NK-92 (cell line): ENCODE data around the gene ASB13.
"Not testable (repeated sequence)": the region's sequence is repeated elsewhere in the genome, so short reads cannot be mapped to it uniquely, and the experiment has no call there.

Experiments
- DNase-seq: peaks from one replicate; lab custom pipeline; 2025; ENCODE audit not compliant: unreplicated experiment; lab: John Stamatoyannopoulos, UW

The ASB13 gene

GRCh38 chr10:5608608-5609220 is 57.7 kb downstream of the ASB13 start:
- DNase-seq = no peak

DNA sequence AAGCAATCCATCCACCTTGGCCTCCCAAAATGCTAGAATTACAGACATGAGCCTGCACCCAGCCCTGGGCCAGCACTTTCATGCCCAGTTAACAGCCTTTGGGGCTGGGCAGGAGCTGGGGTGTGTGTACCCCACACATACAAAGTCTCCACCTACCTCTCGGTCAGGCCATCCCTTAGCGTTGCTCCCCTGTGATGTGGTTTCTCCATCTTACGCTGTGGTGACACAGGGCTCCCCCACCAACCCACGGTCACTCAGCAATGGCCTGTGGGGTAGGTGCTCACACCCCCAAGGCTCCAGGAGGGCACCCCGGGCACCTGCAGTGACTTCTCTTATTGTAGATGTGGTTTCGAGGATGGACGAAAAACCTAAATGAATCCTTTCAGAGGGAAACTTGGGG is 58.8 kb downstream of the ASB13 start:
- DNase-seq = no peak

GRCh38 chr10:5606864-5607263 is 59.5 kb downstream of the ASB13 start:
- no peak for DNase-seq

DNA sequence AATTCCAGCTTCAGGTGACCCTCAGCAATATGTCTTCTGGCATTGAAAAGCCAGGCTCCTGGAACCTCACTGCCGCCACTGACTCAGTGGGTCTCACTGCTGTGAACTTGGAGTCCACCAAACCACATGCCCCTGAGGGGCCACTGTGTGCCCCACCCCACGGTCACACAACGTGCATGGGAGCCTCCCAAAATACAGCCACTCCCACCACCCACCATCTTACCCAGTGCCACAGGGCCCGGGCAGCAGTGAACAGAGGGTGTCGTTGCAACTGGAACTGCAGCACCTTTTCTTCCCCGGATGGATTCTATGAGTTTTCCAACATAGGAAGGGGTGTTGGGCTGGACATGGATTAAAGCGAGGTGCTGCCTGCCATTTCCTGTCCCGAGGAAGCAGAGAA is 60.1 kb downstream of the ASB13 start:
- no peak for DNase-seq

DNA sequence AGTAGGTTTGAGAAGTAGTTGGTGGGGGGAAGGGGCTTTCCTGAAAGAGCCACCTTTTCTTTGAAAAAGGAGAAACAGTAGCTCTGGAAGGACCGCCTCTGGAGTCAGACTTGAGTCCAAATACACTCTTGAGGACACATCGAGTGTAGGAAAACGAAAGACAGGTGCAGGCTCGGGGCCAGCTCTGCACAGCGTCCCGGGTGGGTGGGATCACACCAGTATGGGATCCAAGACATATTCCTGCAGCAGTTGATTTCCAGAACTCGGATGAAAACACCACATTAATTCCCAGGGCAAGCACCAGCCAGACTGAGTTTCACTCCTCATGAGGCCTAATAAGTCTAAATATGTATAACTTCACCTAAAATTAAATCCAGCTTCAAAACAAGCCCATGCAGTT is 61.4 kb downstream of the ASB13 start:
- DNase-seq = no peak

- no peak for DNase-seq
These were observed 62.0 kb downstream of the ASB13 start for GRCh38 chr10:5604236-5604925.

DNA sequence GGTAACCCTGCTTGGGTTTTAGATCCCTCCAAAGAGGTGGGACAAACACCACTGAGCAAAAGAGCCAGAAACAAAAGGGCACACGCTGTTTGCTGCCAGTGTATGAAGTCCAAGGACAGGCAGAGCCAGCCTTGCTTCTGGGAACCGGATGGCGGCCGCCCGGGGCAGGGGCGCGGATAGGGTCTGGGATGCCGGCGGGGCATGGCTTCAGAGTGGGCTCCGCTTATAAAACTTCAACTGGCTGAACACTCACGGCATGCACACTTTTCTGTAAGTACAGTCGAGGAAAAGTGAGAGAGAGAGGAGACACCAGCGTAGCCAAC is 62.6 kb downstream of the ASB13 start:
- no peak for DNase-seq

DNA sequence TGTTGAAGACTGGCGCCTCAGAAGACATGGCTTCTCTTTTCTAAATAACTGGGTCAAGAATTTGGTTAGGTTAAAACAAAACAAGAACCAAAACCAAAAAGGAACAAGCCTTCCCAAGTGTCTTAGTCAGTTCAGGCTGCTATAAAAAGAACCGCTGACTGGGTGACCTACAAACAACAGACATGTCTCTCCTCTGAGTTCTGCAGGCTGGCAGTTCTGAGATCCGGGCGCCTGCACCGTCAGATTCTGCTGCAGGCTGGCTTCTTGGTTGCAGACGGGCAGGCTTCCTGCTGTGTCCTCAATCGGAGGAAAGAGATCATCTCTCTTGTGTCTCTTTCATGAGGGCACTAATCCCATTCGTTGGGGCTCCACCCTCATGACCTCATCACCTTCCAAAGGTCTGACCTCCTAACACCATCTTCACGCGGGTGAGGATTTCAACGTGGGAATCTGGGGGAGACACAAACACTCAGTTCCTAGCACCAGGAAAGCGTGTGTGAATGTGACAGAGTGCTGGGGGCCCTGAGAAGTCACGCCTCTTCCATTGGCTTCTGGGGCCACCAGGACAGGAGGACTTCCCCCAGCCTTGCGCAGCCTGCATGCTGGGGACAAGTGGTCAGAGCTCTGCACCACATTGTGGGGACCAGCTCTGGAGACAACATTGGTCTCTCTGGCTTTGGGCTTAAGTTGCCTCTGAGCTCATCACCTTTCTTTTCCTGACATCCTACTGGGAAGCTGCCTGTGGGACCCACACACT is 63.1 kb downstream of the ASB13 start:
- no peak for DNase-seq

DNA sequence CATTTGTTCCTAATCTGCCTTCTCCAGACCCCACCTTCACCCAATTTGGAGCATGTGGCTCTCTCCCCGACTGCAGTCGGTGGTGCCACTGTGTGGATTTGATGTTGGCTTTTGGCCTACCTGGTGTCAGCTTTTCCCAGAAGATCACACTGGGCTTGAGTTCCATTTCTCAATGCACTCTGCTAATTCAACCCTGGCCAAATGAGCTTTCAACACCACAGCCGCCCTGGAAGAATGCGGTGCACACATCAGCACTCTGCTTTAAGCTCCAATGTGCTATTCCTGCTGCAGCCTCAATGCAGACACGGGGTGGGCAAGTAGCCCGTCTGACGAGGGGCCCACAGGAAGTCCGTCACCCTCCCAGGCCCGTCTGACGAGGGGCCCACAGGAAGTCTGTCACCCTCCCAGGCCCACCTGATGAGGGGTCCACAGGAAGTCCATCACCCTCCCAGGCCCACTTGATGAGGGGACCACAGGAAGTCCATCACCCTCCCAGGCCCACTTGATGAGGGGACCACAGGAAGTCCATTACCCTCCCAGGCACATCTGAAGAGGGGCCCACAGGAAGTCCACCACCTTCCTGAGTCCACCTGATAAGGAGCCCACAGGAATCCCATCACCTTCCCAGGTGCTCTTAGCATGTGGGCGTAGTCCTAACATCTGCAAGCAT is 64.4 kb downstream of the ASB13 start:
- DNase-seq = no peak

DNA sequence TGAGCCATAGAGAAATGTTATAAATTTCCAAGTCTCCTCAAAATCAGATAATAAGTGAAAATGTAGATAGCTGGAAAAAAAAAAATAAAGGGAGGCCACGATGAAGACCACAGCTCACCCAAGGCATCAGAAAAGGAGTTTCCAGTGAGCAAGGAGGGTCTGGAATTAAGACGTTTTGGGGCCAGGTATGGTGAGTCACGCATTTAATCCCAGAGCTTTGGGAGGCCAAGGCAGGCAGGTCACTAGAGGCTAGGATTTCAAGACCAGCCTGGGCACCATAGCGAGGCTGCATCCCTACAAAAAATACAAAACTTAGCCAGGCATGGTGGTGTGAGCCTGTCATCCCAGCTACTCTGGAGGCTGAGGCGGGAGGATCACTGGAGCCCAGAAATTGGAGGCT is 65.5 kb downstream of the ASB13 start:
- no peak for DNase-seq

DNA sequence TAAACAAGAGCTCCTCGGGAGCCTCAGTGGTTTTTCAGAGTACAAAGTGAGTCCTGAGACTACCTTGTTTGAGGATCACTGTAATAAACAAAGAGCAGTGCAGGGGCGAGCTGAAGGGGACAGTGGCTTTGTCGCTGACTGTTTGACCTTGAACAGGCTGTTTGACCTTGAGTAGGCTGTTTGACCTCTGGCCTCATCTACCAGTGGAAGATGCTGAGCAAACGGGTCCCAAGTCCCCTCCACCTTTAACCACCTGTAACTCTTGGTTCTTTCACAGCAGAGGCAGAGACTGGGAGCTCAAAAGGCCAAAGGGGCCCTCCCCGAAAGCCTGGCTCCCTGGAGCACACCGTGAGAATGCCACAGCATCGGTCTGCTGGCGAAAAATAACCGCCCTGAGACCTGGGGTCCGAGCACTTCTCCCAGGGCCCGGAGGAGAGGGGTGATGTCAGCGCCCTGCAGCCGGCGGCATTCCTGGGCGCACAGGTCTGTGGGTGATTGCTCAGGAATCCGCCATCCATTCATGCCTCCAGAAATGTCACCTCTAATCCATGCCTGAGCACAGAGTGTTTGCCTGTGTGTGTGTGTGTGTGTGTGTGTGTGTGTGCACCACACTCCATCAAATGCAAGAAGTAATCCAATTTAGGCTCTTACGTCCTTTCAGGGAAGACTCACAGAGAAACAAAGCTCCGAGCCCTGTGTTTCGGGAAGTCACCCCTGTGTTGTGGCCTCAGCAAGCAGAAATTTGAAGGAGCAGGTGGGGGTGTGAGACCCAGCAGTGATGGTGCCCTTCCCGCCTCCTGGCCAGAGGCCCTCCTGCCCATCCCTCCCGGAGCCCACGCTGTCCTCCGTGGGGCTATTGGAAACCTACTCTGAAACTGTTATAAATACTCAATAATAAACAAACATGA is 66.5 kb downstream of the ASB13 start:
- DNase-seq = no peak

DNA sequence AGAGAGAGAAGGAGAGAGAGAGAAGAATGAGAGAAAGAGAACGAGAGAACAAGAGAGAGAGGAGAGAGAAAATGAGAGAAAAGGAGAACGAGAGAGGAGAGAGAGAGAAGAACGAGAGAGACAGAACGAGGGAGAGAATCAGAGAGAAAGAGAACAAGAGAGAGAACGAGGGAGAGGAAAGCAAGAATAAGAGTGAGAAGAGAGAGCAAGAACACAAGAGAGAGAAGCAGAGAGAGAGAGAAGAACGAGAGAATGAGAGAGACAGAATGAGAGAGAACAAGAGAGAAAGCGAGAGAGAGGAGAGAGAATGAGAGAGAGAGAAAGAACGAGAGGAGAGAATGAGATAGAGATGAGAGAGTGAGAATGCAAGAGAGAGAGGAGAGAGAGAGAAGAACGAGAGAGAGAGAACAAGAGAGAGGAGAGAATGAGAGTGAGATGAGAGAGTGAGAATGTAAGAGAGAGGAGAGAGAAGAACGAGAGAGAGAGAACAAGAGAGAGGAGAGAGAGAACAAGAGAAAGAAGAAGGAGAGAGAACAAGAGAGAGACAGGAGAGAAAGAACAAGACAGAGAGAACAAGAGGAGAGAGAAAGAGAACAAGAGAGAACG is 68.2 kb downstream of the ASB13 start:
- no peak for DNase-seq

- DNase-seq = no peak
These were observed 69.6 kb downstream of the ASB13 start for GRCh38 chr10:5596611-5597341.

DNA sequence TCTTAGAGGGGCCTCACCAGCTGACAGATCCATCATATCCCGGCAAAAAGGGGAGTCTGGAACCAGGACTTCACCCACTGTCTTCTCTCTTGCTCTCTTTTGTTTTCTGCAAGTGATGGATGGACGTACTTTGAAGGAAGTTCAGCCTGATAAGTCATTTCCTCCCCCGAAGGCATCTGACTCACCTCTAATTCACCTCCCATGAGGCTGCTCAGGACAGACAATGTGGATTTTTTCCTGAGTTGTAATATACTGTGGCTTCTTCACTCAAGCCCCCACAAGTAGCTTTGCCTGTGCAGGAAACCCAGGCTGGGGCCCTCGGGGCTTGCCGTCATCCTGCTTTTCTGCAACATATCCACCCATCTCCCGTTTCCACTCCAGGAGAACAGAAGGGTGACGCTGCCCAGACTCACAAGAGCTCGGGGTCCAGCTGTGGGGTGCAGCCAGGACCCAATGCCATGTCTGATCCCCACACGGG is 70.4 kb downstream of the ASB13 start:
- no peak for DNase-seq

DNA sequence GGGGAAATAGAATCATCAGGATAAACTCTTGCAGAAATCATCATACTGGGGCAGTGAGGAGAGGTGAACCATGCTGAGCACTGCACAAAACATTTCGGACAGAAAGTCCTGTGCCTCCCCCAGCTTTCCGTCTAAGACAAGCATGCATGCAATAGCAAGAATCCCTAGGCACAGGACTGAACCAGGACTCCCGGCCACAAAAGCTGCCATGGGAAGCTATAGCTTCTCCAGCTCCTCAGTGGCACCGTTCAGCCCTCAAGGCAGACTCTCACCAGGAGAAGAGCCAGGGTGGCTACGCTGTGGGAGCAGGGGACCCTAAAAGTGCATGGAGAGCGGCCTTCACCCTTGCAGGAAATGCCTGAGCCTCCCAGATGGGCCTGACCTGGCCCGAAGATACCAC is 70.8 kb downstream of the ASB13 start:
- DNase-seq = no peak

GRCh38 chr10:5595095-5595494 is 71.3 kb downstream of the ASB13 start:
- no peak for DNase-seq

DNA sequence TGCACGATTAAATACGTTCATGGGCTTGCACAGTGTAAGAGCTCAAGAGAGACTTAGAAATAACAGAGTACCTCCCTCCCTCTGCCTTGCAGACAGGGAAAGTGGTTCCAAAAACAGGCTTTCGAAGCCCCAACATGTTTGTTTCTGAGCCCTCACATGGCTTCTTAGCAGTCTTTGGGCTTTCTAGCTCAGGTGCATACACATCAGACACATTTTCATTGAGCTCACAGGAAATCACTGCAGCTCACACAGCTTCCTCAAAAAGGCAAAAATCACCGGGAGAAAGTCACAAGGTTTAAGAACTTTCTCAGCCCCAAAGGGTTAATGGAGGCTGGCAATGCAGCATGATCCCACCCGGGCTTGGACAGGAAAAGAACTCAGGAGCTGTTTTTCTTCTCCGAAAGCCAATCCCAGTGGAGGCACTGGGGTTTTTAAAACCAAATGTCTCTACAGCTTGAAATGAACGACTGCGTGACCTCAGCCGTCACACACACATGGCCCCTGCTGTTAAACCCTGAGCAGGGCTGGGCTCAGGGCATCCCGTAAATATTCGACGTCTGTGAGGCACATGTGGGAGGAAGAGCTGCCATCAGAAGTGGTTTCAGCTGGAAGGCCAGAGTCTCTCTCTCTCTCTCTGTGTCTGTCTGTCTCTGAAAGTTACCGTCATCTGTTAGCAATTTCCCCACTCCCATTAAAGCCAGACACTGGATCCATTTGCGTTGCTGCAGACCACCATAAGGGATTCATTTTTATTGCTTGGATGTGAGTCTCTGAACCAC is 71.9 kb downstream of the ASB13 start:
- DNase-seq = no peak

GRCh38 chr10:5593347-5593746 is 73.0 kb downstream of the ASB13 start:
- not testable (repeated sequence) for DNase-seq

GRCh38 chr10:5592070-5592469 is 74.3 kb downstream of the ASB13 start:
- no peak for DNase-seq
